Body of pancreas (tissue), 4 donors: Measurements from ENCODE around the gene KRT81. TPM values are rescaled to one million over a fixed set of nuclear protein-coding genes. Genes with fewer than 3 reads are reported as not detected.
A peak's percentile ranks its signal among the peaks of the same experiment; 100 is the strongest.

Experiments
- ATAC-seq: fragments of 150-250 bp; one replicate; pipeline ENCODE4 v1.9.1; 2016
- DNase-seq, 4 donors: peaks; one replicate each; pipeline ENCODE4 v3.0.0-alpha.2; 2019
- H3K27ac ChIP-seq, 4 donors: fragments of 200-600 bp; sonication (generic); 1 replicate in 3 of 4; 2 replicates in 1 of 4; pipeline versions ENCODE4 v1.5.1 to v1.6.1; 2016 to 2019; ENCODE audit warnings: mild to moderate bottlenecking in 1 of 4, mixed read lengths in 1 of 4, moderate library complexity in 1 of 4
- H3K27me3 ChIP-seq, 2 donors: fragments of 200-600 bp; sonication (generic); one replicate each; pipeline ENCODE4 v1.6.0; 2016; ENCODE audit warnings: mild to moderate bottlenecking in 1 of 2
- H3K36me3 ChIP-seq, 2 donors: fragments of 200-600 bp; sonication (generic); replicated peaks in 1 of 2; 2 replicates each; pipeline ENCODE4 v1.5.1; 2016; ENCODE audit warnings: low read depth in 2 of 2; ENCODE audit not compliant: insufficient read depth in 1 of 2
- H3K4me1 ChIP-seq: fragments of 200-600 bp; sonication (generic); one replicate; pipeline ENCODE4 v1.6.0; 2016
- H3K4me3 ChIP-seq, 2 donors: fragments of 200-600 bp; sonication (generic); 1 replicate in 1 of 2; 2 replicates in 1 of 2; pipeline ENCODE4 v1.5.1; 2016 to 2019
- H3K9me3 ChIP-seq, 3 donors: fragments of 200-600 bp; sonication (generic); 1 replicate in 2 of 3; 2 replicates in 1 of 3; pipeline ENCODE4 v1.5.1; 2016
- CTCF ChIP-seq, 7 experiments: fragments of 450-650 bp in 4 of 7; fragments of 200-600 bp in 3 of 7; sonication (generic) in 3 of 7; IDR thresholded peaks; one replicate each; pipeline ENCODE4 v1.5.1; 2016 to 2019; ENCODE audit warnings: antibody characterized with exemption in 7 of 7
- POLR2A ChIP-seq, 3 donors: fragments of 450-650 bp; IDR thresholded peaks; one replicate each; pipeline ENCODE4 v1.6.1; 2016; ENCODE audit warnings: antibody characterized with exemption in 3 of 3, mild to moderate bottlenecking in 2 of 3
- WGBS, 2 donors: methylation state at CpG; one replicate each; pipeline ENCODE4 v1.1.5; 2017; 5-methylcytosine and 5-hydroxymethylcytosine counted together
- intact Hi-C: fragments of 100-400 bp; cut with DNase I; formaldehyde crosslinking; loops from one replicate; pipeline ENCODE4 v1.15.1; 2023
- total RNA-seq, 2 donors: library from RNA; depleted of rRNA; stranded (reverse); fragments of >200 nt; gene quantifications; one replicate each; pipeline ENCODE4 v1.1.0, GENCODE V29; 2016

Gene KRT81
- total RNA-seq, 2 donors from 2014 or later: not detected

GRCh38 chr12:52313461-52313860 is 22.1 kb upstream of the KRT81 start:
- no peaks in the 10 kb centered on the region for H3K9me3 ChIP-seq
- intact Hi-C loops: no loop called here
- no peak for ATAC-seq
- no peak overlapping the region for H3K4me3 ChIP-seq
- no peak overlapping the region for H3K27ac ChIP-seq
- 49 to 75% methylated on average over 3 of the region's 3 CpGs for WGBS, 2 donors
- no peak for DNase-seq
- H3K27me3 ChIP-seq: no peaks in the 10 kb centered on the region
- H3K4me1 ChIP-seq: peaks cover 7% of the 10 kb centered on the region
- no peak for TF ChIP-seq POLR2A (IDR thresholded peaks at IDR 0.05)
- TF ChIP-seq CTCF (IDR thresholded peaks at IDR 0.05): no peak
- no peaks in the 10 kb centered on the region for H3K36me3 ChIP-seq

DNA sequence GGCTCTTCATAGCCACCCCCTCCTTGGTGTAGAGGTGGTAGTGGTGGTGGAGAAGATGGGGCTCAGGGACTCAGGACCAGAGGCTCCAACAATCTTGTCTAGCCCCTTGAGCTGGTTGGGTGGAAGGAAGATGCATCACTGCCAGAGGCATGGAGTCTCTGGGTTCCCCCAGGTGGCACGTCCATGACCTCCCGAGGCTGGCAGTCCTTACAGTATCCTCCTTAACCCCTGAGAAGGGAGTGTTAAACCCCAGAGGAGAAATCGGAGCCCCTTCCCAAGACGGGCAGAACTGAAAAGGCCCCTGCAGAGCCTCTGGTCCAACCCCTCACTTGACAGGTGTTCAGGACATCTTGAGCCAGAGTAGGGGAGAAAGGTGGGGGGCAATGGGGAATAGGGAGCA is 20.8 kb upstream of the KRT81 start:
- ATAC-seq (no peak), DNase-seq (no peak)
- WGBS, 2 donors: 63 to 78% methylated on average over 4 of the region's 4 CpGs
- Histone ChIP-seq H3K27me3 (no peaks in the 10 kb centered on the region), H3K4me3 (no peak overlapping the region), H3K27ac (no peak overlapping the region), H3K4me1 (peaks cover 14% of the 10 kb centered on the region), H3K36me3 (no peaks in the 10 kb centered on the region), H3K9me3 (no peaks in the 10 kb centered on the region)
- intact Hi-C loops: no loop called here
- TF ChIP-seq POLR2A (IDR thresholded peaks at IDR 0.05): no peak
- TF ChIP-seq CTCF (IDR thresholded peaks at IDR 0.05): no peak

DNA sequence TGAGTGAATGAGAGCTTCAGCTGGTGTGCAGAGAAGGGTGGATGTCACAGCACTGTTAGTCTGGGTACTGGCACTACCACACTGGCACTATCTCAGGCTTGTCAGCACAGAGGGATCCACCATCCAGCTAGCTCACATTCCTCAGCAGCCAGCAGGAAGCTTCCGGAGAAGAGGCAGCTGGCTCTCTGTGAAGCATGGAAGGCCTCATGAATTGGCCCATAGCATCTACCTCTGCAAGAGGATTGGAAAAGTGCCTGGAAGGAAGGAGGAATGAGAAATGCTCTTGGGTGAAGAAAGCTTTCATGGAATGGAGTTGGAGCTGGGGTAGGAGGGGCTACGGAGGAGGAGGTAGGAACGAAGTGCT is 19.9 kb upstream of the KRT81 start:
- H3K27me3 ChIP-seq: no peaks in the 10 kb centered on the region
- TF ChIP-seq CTCF (IDR thresholded peaks at IDR 0.05): no peak
- TF ChIP-seq POLR2A (IDR thresholded peaks at IDR 0.05): no peak
- H3K4me1 ChIP-seq: peaks cover 14% of the 10 kb centered on the region
- DNase-seq (no peak), ATAC-seq (no peak)
- intact Hi-C loops: no loop called here
- no peaks in the 10 kb centered on the region for H3K9me3 ChIP-seq
- no peak overlapping the region for H3K27ac ChIP-seq
- 83 to 89% methylated on average over 3 of the region's 3 CpGs for WGBS, 2 donors
- H3K36me3 ChIP-seq: no peaks in the 10 kb centered on the region
- H3K4me3 ChIP-seq: no peak overlapping the region

GRCh38 chr12:52310622-52311284 is 19.4 kb upstream of the KRT81 start:
- no peaks in the 10 kb centered on the region for H3K27me3 ChIP-seq
- no peak for DNase-seq
- no peaks in the 10 kb centered on the region for H3K9me3 ChIP-seq
- H3K4me3 ChIP-seq: no peak overlapping the region
- ATAC-seq: no peak
- WGBS, 2 donors: 69 to 79% methylated on average over 5 of the region's 5 CpGs
- H3K4me1 ChIP-seq: peaks cover 14% of the 10 kb centered on the region
- TF ChIP-seq POLR2A (IDR thresholded peaks at IDR 0.05) (no peak), CTCF (IDR thresholded peaks at IDR 0.05) (no peak)
- no peaks in the 10 kb centered on the region for H3K36me3 ChIP-seq
- intact Hi-C loops: no loop called here
- no peak overlapping the region for H3K27ac ChIP-seq

DNA sequence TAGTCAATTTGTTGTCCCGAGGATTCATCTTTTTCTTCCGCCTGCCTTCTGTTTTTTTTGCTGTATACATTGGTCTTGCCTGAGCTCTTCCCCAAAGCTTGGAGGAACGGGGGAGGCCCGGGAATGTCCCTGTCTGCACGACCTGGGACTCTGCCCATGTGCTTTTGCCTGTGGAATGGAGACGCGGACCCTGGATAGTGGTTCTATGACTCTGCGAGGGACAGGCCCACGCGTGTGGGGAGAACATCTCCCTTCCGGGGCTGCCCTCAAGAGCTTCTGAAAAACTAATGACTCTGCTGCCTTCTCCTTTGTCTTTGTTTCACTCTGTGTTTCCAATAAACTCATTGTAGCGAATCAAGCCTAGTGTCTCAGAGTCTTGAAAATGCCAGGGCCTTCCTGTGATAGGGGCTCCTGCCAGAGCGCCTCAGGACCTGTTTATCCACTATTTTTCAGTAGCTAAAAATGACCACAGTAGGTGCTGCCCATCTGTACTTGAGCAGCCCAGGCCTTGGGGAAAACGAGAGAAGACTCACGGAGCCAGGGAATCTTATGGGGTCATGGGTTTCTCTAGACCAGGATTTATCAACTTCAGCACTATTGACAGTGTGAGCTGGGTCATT is 17.6 kb upstream of the KRT81 start:
- ATAC-seq: peak; percentile 19
- H3K4me3 ChIP-seq: no peak overlapping the region
- no peaks in the 10 kb centered on the region for H3K27me3 ChIP-seq
- DNase-seq: no peak
- H3K27ac ChIP-seq: peak overlapping the region in 1 of 4 donors; percentile 27
- WGBS, 2 donors: 59 to 67% methylated on average over 15 of the region's 15 CpGs
- no peaks in the 10 kb centered on the region for H3K36me3 ChIP-seq
- H3K9me3 ChIP-seq: no peaks in the 10 kb centered on the region
- H3K4me1 ChIP-seq: peaks cover 14% of the 10 kb centered on the region
- intact Hi-C loops: no loop called here
- TF ChIP-seq CTCF (IDR thresholded peaks at IDR 0.05): no peak
- TF ChIP-seq POLR2A (IDR thresholded peaks at IDR 0.05): no peak
